SK-N-SH (cell line): ENCODE measurements around the gene CPEB4. TPM values are rescaled to one million over a fixed set of nuclear protein-coding genes. Genes with fewer than 3 reads are reported as not detected.

ENCODE experiments used
- CTCF ChIA-PET: fragments of 300-600, 350-600 bp; formaldehyde crosslinking; extraction: SDS; loops from one replicate; lab custom pipeline; 2021; lab: Yijun Ruan, JAX
- POLR2A ChIA-PET: fragments of 350-600 bp; sonication (Branson Sonifier 250); formaldehyde crosslinking; extraction: SDS; loops from one replicate; lab custom pipeline; 2020; ENCODE audit warnings: antibody characterized with exemption, inconsistent platforms; lab: Yijun Ruan, JAX
- DNase-seq: peaks from one replicate; pipeline ENCODE4 v3.0.0; 2012
- H2AFZ ChIP-seq: fragments of 200-600 bp; sonication (generic); 2 replicates; pipeline ENCODE4 v1.8.1; 2016; ENCODE audit warnings: antibody characterized with exemption, mild to moderate bottlenecking, low read depth
- H3F3A ChIP-seq: fragments of 200-600 bp; sonication (generic); replicated peaks from 2 replicates; pipeline ENCODE3; 2016; ENCODE audit warnings: antibody characterized with exemption, mild to moderate bottlenecking; ENCODE audit not compliant: insufficient read depth
- H3K27ac ChIP-seq, 2 experiments: fragments of 200-500 bp in 1 of 2; fragments of 200-600 bp in 1 of 2; sonication (Bioruptor generic) in 1 of 2; sonication (generic), shearing (Covaris generic) in 1 of 2; 2 replicates each; pipeline versions ENCODE4 v1.5.1 to v1.6.1; 2014 to 2016; ENCODE audit warnings: low read depth in 2 of 2, inconsistent platforms in 1 of 2, low read length in 1 of 2, mild to moderate bottlenecking in 1 of 2, mixed read lengths in 1 of 2
- H3K27me3 ChIP-seq: fragments of 200-600 bp; sonication (generic), shearing (Covaris generic); 2 replicates; pipeline ENCODE4 v1.6.1; 2016; ENCODE audit warnings: mixed run types; ENCODE audit not compliant: insufficient read depth
- H3K36me3 ChIP-seq, 2 experiments: fragments of 200-500 bp in 1 of 2; fragments of 200-600 bp in 1 of 2; sonication (Bioruptor generic) in 1 of 2; sonication (generic) in 1 of 2; replicated peaks in 1 of 2; 2 replicates each; pipeline versions ENCODE3 to v1.5.1; 2014 to 2016; ENCODE audit warnings: low read length in 1 of 2, mild to moderate bottlenecking in 1 of 2; ENCODE audit not compliant: insufficient read depth in 2 of 2, control insufficient read depth in 1 of 2
- H3K4me1 ChIP-seq, 2 experiments: fragments of 200-500 bp in 1 of 2; fragments of 200-600 bp in 1 of 2; sonication (Bioruptor generic) in 1 of 2; sonication (generic), shearing (Covaris generic) in 1 of 2; 2 replicates each; pipeline versions ENCODE4 v1.5.1 to v1.6.1; 2014 to 2016; ENCODE audit warnings: low read depth in 1 of 2, low read length in 1 of 2, mixed run types in 1 of 2; ENCODE audit not compliant: insufficient read depth in 2 of 2, control insufficient read depth in 1 of 2
- H3K4me2 ChIP-seq: fragments of 200-600 bp; sonication (generic), shearing (Covaris generic); 2 replicates; pipeline ENCODE4 v1.6.1; 2017; ENCODE audit warnings: mixed run types
- H3K4me3 ChIP-seq, 2 experiments: fragments of 200-500 bp in 1 of 2; fragments of 200-600 bp in 1 of 2; sonication (Bioruptor generic) in 1 of 2; sonication (generic), shearing (Covaris generic) in 1 of 2; 2 replicates each; pipeline versions ENCODE4 v1.5.1 to v1.8.1; 2014 to 2016; ENCODE audit warnings: low read depth in 2 of 2, inconsistent platforms in 1 of 2, low read length in 1 of 2, mild to moderate bottlenecking in 1 of 2, mixed read lengths in 1 of 2, moderate library complexity in 1 of 2
- H3K79me2 ChIP-seq: fragments of 200-600 bp; sonication (generic); 2 replicates; pipeline ENCODE4 v1.8.1; 2017; ENCODE audit warnings: mild to moderate bottlenecking; ENCODE audit not compliant: insufficient read depth
- H3K9ac ChIP-seq: fragments of 200-600 bp; sonication (generic); 2 replicates; pipeline ENCODE4 v1.6.1; 2017; ENCODE audit warnings: mixed run types
- H3K9me2 ChIP-seq: fragments of 200-600 bp; sonication (generic); 2 replicates; pipeline ENCODE4 v1.6.1; 2017; ENCODE audit warnings: mixed run types
- H3K9me3 ChIP-seq: fragments of 200-600 bp; sonication (generic); 2 replicates; pipeline ENCODE4 v1.6.1; 2017; ENCODE audit warnings: mixed run types, mild to moderate bottlenecking, moderate library complexity
- H4K20me1 ChIP-seq: fragments of 200-600 bp; sonication (generic); 2 replicates; pipeline ENCODE4 v1.6.1; 2017; ENCODE audit warnings: mild to moderate bottlenecking, mixed run types; ENCODE audit not compliant: insufficient read depth
- EZH2phosphoT487 ChIP-seq: fragments of 200-600 bp; sonication (generic); IDR thresholded peaks from 2 replicates; pipeline ENCODE4 v1.6.1; 2017; ENCODE audit warnings: low read depth, mixed run types, mild to moderate bottlenecking, antibody characterized with exemption, moderate library complexity, borderline replicate concordance
- FOSL2 ChIP-seq: IDR thresholded peaks from 2 replicates; pipeline ENCODE4 v1.4.0; 2012; ENCODE audit warnings: low read depth, mild to moderate bottlenecking, moderate library complexity, borderline replicate concordance
- GATA2 ChIP-seq: sonication (generic); formaldehyde crosslinking; IDR thresholded peaks from 2 replicates; pipeline ENCODE4 v1.5.0; 2020; ENCODE audit warnings: mild to moderate bottlenecking, missing genetic modification reagents
- JUND ChIP-seq: IDR thresholded peaks from 2 replicates; pipeline ENCODE4 v1.4.0; 2012
- NRF1 ChIP-seq: IDR thresholded peaks from 2 replicates; pipeline ENCODE4 v1.6.1; 2012; ENCODE audit warnings: low read depth, mild to moderate bottlenecking, low read length
- RAD21 ChIP-seq: IDR thresholded peaks from 2 replicates; pipeline ENCODE4 v1.6.1; 2012; ENCODE audit warnings: mild to moderate bottlenecking, low read length
- RXRA ChIP-seq: IDR thresholded peaks from 2 replicates; pipeline ENCODE4 v1.4.0; 2012; ENCODE audit warnings: low read depth, mild to moderate bottlenecking, borderline replicate concordance
- YY1 ChIP-seq: IDR thresholded peaks from 2 replicates; pipeline ENCODE4 v1.4.0; 2012; ENCODE audit warnings: low read depth, mild to moderate bottlenecking
- WGBS: methylation state at CpG from one replicate; pipeline ENCODE4 v1.1.6; 2017; ENCODE audit warnings: low lambda C conversion rate; 5-methylcytosine and 5-hydroxymethylcytosine counted together
- polyA plus RNA-seq, 3 experiments: library from polyadenylated mRNA; depleted of rRNA; stranded (reverse); fragments of >200 nt; gene quantifications; 2 replicates each; pipeline ENCODE4 v1.2.3, GENCODE V29; 2012
- TF ChIP-seq, protein P1 (sequence below): IDR thresholded peaks from 2 replicates; pipeline ENCODE4 v1.6.1; 2012; ENCODE audit warnings: mild to moderate bottlenecking, low read depth, low read length, moderate library complexity
- TF ChIP-seq, protein P2 (sequence below): fragments of 150-350 bp; IDR thresholded peaks from 2 replicates; pipeline ENCODE4 v1.6.1; 2017; ENCODE audit warnings: antibody characterized with exemption, low read length, low read depth, borderline replicate concordance
- TF ChIP-seq, protein P3 (sequence below): IDR thresholded peaks from 2 replicates; pipeline ENCODE4 v1.4.0; 2012; ENCODE audit warnings: low read depth, borderline replicate concordance
- TF ChIP-seq, protein P4 (sequence below): fragments of 150-350 bp; IDR thresholded peaks from 2 replicates; pipeline ENCODE4 v1.6.1; 2016; ENCODE audit warnings: mild to moderate bottlenecking, low read depth, low read length
- TF ChIP-seq, protein P5 (sequence below): IDR thresholded peaks from 2 replicates; pipeline ENCODE4 v1.4.0; 2012; ENCODE audit warnings: low read depth

Gene CPEB4
- polyA plus RNA-seq, 1 of the 3 experiments (the other 2 are of a cell fraction): 6.8 TPM

DNA sequence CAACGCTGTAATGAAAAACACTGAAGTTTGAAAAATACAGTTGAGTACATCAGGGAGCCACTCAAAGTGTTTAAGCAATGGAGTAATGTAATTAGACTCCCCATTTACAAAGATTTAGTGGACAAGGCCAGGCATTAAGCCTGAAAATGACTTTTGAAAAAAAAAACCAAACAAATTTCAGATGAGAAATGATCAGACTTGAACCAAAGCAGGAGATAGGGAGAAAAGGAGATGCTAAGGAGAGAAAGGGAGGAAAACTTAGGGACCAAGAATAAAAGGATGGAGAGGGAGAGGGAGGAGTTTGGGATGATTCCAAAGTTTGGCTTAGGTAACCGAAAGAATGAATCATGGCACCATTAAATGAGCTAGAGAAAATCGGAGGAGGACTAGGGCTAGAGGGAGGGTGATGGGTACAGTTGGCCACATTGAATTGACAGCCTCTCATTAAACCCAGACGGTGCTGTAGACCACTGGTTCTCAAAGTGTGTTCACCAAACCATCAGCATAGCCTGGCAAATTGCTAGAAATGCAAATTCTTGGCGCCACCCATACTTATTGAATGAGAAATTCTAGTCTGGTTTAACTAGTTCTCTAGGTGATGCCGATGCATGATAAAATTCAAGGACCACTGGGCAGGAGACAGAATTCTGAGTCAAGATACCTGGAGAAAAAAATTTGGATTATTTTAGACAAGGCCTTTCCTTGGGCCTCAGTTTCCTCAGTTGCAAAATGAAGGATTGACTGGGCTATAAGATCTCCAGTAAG is 6.2 kb upstream of the CPEB4 start:
- no peak overlapping the region for H2AFZ ChIP-seq
- H3K4me1 ChIP-seq: peaks cover 0 to 6% of the 10 kb centered on the region in 2 experiments; a peak in 1 of 4 replicates
- no peaks in the 10 kb centered on the region for H4K20me1 ChIP-seq
- no peak overlapping the region for H3K9ac ChIP-seq
- no peaks in the 10 kb centered on the region for H3K9me3 ChIP-seq
- TF ChIP-seq JUND (no peak), RAD21 (no peak), YY1 (no peak), FOSL2 (no peak)
- TF ChIP-seq, protein P1, sequence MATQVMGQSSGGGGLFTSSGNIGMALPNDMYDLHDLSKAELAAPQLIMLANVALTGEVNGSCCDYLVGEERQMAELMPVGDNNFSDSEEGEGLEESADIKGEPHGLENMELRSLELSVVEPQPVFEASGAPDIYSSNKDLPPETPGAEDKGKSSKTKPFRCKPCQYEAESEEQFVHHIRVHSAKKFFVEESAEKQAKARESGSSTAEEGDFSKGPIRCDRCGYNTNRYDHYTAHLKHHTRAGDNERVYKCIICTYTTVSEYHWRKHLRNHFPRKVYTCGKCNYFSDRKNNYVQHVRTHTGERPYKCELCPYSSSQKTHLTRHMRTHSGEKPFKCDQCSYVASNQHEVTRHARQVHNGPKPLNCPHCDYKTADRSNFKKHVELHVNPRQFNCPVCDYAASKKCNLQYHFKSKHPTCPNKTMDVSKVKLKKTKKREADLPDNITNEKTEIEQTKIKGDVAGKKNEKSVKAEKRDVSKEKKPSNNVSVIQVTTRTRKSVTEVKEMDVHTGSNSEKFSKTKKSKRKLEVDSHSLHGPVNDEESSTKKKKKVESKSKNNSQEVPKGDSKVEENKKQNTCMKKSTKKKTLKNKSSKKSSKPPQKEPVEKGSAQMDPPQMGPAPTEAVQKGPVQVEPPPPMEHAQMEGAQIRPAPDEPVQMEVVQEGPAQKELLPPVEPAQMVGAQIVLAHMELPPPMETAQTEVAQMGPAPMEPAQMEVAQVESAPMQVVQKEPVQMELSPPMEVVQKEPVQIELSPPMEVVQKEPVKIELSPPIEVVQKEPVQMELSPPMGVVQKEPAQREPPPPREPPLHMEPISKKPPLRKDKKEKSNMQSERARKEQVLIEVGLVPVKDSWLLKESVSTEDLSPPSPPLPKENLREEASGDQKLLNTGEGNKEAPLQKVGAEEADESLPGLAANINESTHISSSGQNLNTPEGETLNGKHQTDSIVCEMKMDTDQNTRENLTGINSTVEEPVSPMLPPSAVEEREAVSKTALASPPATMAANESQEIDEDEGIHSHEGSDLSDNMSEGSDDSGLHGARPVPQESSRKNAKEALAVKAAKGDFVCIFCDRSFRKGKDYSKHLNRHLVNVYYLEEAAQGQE: no peak
- TF ChIP-seq, protein P2, sequence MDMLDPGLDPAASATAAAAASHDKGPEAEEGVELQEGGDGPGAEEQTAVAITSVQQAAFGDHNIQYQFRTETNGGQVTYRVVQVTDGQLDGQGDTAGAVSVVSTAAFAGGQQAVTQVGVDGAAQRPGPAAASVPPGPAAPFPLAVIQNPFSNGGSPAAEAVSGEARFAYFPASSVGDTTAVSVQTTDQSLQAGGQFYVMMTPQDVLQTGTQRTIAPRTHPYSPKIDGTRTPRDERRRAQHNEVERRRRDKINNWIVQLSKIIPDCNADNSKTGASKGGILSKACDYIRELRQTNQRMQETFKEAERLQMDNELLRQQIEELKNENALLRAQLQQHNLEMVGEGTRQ: no peak
- TF ChIP-seq, protein P3, sequence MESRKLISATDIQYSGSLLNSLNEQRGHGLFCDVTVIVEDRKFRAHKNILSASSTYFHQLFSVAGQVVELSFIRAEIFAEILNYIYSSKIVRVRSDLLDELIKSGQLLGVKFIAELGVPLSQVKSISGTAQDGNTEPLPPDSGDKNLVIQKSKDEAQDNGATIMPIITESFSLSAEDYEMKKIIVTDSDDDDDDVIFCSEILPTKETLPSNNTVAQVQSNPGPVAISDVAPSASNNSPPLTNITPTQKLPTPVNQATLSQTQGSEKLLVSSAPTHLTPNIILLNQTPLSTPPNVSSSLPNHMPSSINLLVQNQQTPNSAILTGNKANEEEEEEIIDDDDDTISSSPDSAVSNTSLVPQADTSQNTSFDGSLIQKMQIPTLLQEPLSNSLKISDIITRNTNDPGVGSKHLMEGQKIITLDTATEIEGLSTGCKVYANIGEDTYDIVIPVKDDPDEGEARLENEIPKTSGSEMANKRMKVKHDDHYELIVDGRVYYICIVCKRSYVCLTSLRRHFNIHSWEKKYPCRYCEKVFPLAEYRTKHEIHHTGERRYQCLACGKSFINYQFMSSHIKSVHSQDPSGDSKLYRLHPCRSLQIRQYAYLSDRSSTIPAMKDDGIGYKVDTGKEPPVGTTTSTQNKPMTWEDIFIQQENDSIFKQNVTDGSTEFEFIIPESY: no peak
- H3K4me2 ChIP-seq: no peak overlapping the region
- no peaks in the 10 kb centered on the region for H3K9me2 ChIP-seq
- no peaks in the 10 kb centered on the region for H3K27me3 ChIP-seq
- no peaks in the 10 kb centered on the region for H3F3A ChIP-seq
- H3K79me2 ChIP-seq: no peaks in the 10 kb centered on the region
- ChIA-PET POLR2A (no interaction called here), CTCF (interaction anchor here (1.0 kb wide), 1 partner anchor 44 kb away, joined by 3 read pairs; no protein-coding TSS in a partner anchor)
- 71% methylated on average over 6 of the region's 6 CpGs for WGBS
- no peak overlapping the region; a peak in 1 of 4 replicates for H3K27ac ChIP-seq
- H3K36me3 ChIP-seq: no peaks in the 10 kb centered on the region
- no peak overlapping the region for H3K4me3 ChIP-seq
- no peak for DNase-seq

DNA sequence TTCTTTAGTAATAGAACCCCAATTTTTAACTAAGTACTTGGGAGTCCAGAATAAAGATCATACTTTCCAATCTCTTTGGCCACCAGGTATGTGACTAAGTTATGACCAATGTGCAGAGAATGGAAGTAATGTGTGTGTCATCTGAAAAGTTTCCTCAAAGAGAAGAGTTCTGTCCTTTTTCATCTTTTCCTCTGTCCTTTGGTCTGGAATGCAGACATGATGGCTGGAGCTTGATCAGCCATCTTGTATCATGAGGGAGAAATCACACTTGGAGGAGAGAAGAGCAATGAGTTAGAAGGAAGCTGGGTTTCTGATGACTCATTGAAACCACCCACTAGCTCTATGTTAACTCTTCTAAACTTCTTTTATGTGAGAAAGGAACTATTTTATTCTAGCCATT is 5.5 kb upstream of the CPEB4 start:
- Histone ChIP-seq H3K27me3 (no peaks in the 10 kb centered on the region), H2AFZ (no peak overlapping the region), H3K9me2 (no peaks in the 10 kb centered on the region), H4K20me1 (no peaks in the 10 kb centered on the region), H3K4me1 (peaks cover 0 to 10% of the 10 kb centered on the region in 2 experiments; a peak in 2 of 4 replicates), H3K36me3 (no peaks in the 10 kb centered on the region), H3K4me3 (no peak overlapping the region), H3F3A (no peaks in the 10 kb centered on the region), H3K4me2 (no peak overlapping the region), H3K79me2 (no peaks in the 10 kb centered on the region), H3K27ac (no peak overlapping the region), H3K9me3 (no peaks in the 10 kb centered on the region), H3K9ac (no peak overlapping the region)
- DNase-seq: no peak
- ChIA-PET POLR2A (no interaction called here), CTCF (no interaction called here)
- TF ChIP-seq GATA2 (CRISPR knock-in tag): no peak
- no peak for TF ChIP-seq EZH2phosphoT487
- no peak for TF ChIP-seq RAD21
- TF ChIP-seq, protein P4, sequence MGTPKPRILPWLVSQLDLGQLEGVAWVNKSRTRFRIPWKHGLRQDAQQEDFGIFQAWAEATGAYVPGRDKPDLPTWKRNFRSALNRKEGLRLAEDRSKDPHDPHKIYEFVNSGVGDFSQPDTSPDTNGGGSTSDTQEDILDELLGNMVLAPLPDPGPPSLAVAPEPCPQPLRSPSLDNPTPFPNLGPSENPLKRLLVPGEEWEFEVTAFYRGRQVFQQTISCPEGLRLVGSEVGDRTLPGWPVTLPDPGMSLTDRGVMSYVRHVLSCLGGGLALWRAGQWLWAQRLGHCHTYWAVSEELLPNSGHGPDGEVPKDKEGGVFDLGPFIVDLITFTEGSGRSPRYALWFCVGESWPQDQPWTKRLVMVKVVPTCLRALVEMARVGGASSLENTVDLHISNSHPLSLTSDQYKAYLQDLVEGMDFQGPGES: no peak
- no peak for TF ChIP-seq RXRA
- TF ChIP-seq, protein P5, sequence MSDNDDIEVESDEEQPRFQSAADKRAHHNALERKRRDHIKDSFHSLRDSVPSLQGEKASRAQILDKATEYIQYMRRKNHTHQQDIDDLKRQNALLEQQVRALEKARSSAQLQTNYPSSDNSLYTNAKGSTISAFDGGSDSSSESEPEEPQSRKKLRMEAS: no peak
- TF ChIP-seq, protein P2: no peak
- TF ChIP-seq NRF1: no peak
- TF ChIP-seq, all 33 proteins: peak for 0
